ENCODE measurements around the gene RAB11FIP4.

Gene RAB11FIP4

DNA sequence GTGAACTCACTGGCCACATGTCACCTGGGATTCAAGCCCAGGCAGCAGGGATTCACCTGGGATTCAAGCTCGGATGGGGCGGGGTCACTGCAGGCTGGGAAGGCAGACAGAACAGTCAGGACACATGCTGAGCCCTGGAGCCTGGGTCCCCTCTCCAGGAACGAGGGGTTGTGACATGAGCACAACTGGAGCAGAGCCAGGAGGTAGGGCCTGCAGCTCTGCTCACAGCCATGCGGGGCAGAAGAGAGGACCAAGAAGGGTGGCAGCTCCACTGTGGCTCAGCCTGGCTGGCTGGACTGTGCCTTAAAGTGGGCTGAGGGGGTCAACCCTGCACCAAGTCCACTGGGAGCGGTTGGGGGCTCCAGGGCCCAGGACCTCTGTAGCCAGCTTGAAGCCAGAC lies 150.1 kb downstream of the RAB11FIP4 start:
- Mint-ChIP-seq H3K27me3 (no peaks in the 10 kb centered on the region), H3K27ac (ENCODE audit: low read depth) (no peak overlapping the region), H3K4me1 (no peaks in the 10 kb centered on the region), H3K4me3 (no peak overlapping the region), H3K9me3 (no peaks in the 10 kb centered on the region), H3K36me3 (ENCODE audit: insufficient read depth) (peaks cover under 1% of the 10 kb centered on the region)
- DNase-seq (ENCODE audit: low spot score in 2 of 2) (no peak), ATAC-seq (replicated peaks; ENCODE audit: extremely low read depth, poor library complexity, severe bottlenecking) (no peak)

DNA sequence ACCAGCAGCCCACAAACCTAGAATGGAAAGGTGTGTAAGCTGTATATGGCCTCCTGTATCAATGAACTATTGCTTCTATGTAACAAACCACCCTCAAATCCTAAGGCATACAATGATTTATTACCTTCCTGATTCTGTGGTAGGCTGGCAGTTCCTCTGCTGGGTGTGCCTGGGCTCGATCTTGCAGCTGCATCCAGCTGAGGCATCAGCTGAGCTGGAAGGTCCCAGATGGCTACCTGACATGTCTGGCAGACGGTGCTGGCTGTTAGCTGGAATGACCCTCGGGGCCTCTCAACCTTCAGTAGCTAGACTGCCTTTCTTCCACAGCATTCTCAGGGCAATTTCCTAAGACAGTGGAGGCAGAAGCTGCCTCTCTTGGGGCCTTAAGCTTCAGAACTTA lies 152.7 kb downstream of the RAB11FIP4 start:
- Mint-ChIP-seq H3K27me3 (no peaks in the 10 kb centered on the region), H3K4me3 (no peak overlapping the region), H3K36me3 (ENCODE audit: insufficient read depth) (peaks cover 6% of the 10 kb centered on the region), H3K4me1 (peaks cover 5% of the 10 kb centered on the region), H3K9me3 (no peaks in the 10 kb centered on the region), H3K27ac (ENCODE audit: low read depth) (no peak overlapping the region)
- DNase-seq (ENCODE audit: low spot score in 2 of 2) (no peak), ATAC-seq (replicated peaks; ENCODE audit: extremely low read depth, poor library complexity, severe bottlenecking) (no peak)

DNA sequence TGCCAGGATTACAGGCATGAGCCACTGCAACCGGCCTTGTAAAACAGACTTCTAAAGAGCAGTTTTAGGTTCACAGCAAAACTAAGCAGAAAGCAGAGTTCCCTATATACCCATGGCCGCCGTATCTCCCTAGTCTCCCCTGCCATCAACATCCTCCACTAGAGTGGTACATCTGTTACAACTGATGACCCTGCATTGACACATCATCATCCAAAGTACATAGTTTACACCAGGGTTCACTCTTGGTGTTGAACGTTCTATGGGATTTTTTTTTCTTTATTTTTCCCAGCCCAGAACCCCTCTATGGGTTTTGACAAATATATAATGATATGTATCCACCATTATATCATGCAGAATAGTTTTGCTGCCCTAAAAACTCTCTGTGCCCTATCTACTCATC lies 155.2 kb downstream of the RAB11FIP4 start:
- no peaks in the 10 kb centered on the region for H3K27me3 Mint-ChIP-seq
- H3K36me3 Mint-ChIP-seq (ENCODE audit: insufficient read depth), result peaks cover 23% of the 10 kb centered on the region
- H3K27ac Mint-ChIP-seq (ENCODE audit: low read depth), result no peak overlapping the region
- no peak overlapping the region for H3K4me3 Mint-ChIP-seq
- DNase-seq (ENCODE audit: low spot score in 2 of 2) (no peak), ATAC-seq (replicated peaks; ENCODE audit: extremely low read depth, poor library complexity, severe bottlenecking) (no peak)
- no peaks in the 10 kb centered on the region for H3K9me3 Mint-ChIP-seq
- H3K4me1 Mint-ChIP-seq, result peaks cover 15% of the 10 kb centered on the region

DNA sequence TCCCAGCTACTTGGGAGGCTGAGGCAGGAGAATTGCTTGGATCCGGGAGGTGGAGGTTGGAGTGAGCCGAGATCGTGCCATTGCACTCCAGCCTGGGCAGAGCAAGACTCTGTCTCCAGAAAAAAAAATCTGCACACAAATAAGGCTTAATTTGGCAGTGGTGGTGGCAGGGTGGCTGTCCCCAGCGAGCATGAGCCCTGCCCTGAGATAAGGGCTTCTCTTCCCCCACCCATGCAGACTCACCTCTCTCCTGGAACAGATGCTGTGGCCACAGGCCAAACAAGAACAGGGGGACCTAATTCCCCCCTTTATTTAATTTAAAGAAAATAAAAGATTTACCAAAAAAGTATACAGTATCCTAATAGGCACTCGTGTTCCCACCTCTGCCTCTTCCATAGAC lies 157.2 kb downstream of the RAB11FIP4 start:
- peaks cover 15% of the 10 kb centered on the region for H3K4me1 Mint-ChIP-seq
- H3K36me3 Mint-ChIP-seq (ENCODE audit: insufficient read depth), result peaks cover 25% of the 10 kb centered on the region
- ATAC-seq (replicated peaks; ENCODE audit: extremely low read depth, poor library complexity, severe bottlenecking) (no peak), DNase-seq (ENCODE audit: low spot score in 2 of 2) (no peak)
- peak overlapping the region; percentile 94 for H3K27ac Mint-ChIP-seq (ENCODE audit: low read depth)
- H3K9me3 Mint-ChIP-seq, result no peaks in the 10 kb centered on the region
- peak overlapping the region; percentile 74 for H3K4me3 Mint-ChIP-seq
- H3K27me3 Mint-ChIP-seq, result no peaks in the 10 kb centered on the region

DNA sequence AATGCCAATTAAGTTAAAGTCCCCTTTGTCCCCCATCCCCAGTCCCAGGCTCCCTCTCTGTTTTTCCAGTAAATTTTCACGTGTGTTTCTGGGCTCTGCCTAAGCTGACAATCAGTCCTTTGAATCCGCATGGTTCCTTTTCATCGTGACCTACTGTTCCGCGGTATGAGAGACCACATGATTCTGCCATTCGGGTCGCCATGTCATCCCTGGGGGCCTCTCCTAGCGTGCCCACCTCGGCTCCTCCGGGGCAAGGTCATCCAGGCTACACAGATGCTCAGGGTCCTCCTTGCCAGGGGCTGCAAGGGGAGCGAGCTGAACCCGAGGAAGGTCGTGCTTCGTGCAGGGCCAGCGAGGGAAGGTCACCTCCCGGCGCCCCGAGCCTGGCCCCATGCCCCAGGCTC lies 157.6 kb downstream of the RAB11FIP4 start:
- Mint-ChIP-seq H3K4me3 (peak overlapping the region; percentile 74), H3K36me3 (ENCODE audit: insufficient read depth) (peaks cover 25% of the 10 kb centered on the region), H3K27ac (ENCODE audit: low read depth) (peak overlapping the region; percentile 94), H3K27me3 (no peaks in the 10 kb centered on the region), H3K9me3 (no peaks in the 10 kb centered on the region), H3K4me1 (peaks cover 15% of the 10 kb centered on the region)
- DNase-seq (ENCODE audit: low spot score in 2 of 2) (no peak), ATAC-seq (replicated peaks; ENCODE audit: extremely low read depth, poor library complexity, severe bottlenecking) (peak; percentile 4)

DNA sequence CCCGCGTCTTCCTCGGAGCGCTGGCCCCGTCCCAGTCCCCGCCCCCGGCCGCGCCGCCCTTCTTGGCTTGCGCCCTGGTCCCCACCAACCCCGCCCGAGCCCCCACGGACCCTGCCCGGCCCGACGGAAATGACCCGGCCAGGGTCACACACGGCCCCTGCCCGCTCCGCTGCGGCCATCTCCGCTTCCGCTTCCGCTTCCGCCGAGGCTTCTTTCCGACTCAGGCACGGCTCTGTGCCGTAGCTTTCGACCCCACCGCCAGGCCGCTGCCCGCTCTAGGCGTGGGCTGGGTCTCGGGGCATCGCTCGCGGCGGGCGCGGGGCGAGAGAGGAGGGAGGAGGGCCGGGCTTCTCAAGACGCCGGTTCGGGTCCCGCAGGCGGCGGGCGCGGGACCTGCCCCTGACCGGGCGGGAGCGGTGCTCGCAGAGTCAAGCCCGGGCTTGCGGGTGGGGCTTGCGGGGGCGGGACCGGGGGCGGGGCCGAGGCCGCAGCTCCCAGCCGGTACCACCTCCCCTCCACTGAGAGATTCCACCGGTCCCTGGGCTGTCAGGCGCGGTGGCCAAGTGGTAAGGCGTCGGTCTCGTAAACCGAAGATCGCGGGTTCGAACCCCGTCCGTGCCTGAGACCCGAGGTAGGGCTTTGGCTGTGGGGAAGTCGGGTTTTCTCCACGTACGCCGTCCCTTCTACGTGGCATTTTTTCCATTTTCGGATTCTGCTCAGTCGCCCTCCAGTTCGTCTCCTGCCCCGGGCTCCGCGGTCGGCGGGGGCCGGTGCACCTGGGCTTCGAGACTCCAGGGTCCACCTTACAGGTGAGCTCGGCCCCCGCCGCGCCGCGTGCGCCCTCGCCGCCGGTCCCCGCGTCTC lies 158.3 kb downstream of the RAB11FIP4 start:
- peak; percentile 77 to 81 for DNase-seq (ENCODE audit: low spot score in 2 of 2)
- H3K27me3 Mint-ChIP-seq, result no peaks in the 10 kb centered on the region

DNA sequence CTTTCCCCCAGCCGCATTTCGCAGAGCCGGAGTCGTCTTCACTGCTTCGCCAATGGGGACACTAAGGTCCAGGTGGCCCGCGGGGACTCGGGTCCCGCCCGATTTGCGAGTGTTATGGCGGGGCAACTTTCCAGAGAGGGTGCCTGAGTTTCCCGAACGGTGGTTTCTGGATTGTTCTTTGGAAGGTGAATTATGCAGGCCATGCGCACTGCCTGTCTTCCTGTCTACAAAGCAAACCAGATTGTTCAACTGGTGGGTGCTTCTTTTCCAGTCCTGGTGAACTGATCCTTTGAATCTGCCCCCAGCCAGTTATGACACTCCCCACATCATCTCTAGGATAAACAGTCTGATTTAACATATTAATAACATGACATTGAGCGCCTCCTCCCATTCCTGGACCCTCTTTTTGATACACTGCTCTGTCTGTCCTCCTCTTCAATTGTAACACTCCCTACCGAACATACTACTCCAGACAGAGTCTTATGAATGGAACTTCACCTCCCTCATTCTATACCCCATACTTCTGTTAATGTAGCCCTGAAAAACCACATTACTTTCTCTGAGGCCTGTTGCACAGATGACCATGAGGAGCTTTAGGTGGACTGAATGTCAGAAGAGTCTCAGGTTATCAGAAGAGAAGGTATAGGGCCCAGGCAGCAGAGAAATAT lies 159.0 kb downstream of the RAB11FIP4 start:
- Mint-ChIP-seq H3K4me1 (peaks cover 15% of the 10 kb centered on the region), H3K9me3 (no peaks in the 10 kb centered on the region)
- no peak for ATAC-seq (replicated peaks; ENCODE audit: extremely low read depth, poor library complexity, severe bottlenecking)

More for the DNA sequence above, 158.3 kb downstream of the RAB11FIP4 start:
- no peaks in the 10 kb centered on the region for H3K9me3 Mint-ChIP-seq
- H3K4me3 Mint-ChIP-seq, result peak overlapping the region; percentile 74
- peaks cover 25% of the 10 kb centered on the region for H3K36me3 Mint-ChIP-seq (ENCODE audit: insufficient read depth)
- peak; percentile 86 for ATAC-seq (replicated peaks; ENCODE audit: extremely low read depth, poor library complexity, severe bottlenecking)
- peak overlapping the region; percentile 94 for H3K27ac Mint-ChIP-seq (ENCODE audit: low read depth)
- peaks cover 15% of the 10 kb centered on the region for H3K4me1 Mint-ChIP-seq

DNA sequence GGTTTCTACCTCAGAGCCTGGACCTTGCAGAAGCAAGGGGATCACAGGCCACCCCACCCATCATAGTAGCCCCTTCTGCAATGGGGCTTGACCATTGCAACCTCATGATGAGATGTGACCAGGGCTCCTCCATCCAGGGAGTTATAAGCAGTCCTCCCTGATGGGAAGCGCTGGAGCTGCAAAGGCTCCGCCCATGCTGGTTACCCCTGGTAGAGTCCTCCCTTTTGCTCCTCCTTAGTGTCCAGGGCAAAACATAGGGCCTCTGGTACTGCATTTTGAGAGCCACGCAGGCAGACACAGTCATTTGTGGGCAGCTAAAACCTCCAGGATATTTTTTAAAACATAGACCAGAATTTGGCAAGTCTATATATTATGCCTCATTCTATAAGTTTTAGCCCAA lies 161.1 kb downstream of the RAB11FIP4 start:
- ATAC-seq (replicated peaks; ENCODE audit: extremely low read depth, poor library complexity, severe bottlenecking) (no peak), DNase-seq (ENCODE audit: low spot score in 2 of 2) (no peak)
- Mint-ChIP-seq H3K36me3 (ENCODE audit: insufficient read depth) (peaks cover 23% of the 10 kb centered on the region), H3K27me3 (no peaks in the 10 kb centered on the region), H3K27ac (ENCODE audit: low read depth) (no peak overlapping the region), H3K9me3 (no peaks in the 10 kb centered on the region), H3K4me3 (no peak overlapping the region), H3K4me1 (peaks cover 15% of the 10 kb centered on the region)

More for the DNA sequence above, 159.0 kb downstream of the RAB11FIP4 start:
- H3K27me3 Mint-ChIP-seq, result no peaks in the 10 kb centered on the region
- H3K27ac Mint-ChIP-seq (ENCODE audit: low read depth), result peak overlapping the region; percentile 94
- H3K4me3 Mint-ChIP-seq, result peak overlapping the region; percentile 74
- H3K36me3 Mint-ChIP-seq (ENCODE audit: insufficient read depth), result peaks cover 25% of the 10 kb centered on the region
- DNase-seq (ENCODE audit: low spot score in 2 of 2), result no peak

DNA sequence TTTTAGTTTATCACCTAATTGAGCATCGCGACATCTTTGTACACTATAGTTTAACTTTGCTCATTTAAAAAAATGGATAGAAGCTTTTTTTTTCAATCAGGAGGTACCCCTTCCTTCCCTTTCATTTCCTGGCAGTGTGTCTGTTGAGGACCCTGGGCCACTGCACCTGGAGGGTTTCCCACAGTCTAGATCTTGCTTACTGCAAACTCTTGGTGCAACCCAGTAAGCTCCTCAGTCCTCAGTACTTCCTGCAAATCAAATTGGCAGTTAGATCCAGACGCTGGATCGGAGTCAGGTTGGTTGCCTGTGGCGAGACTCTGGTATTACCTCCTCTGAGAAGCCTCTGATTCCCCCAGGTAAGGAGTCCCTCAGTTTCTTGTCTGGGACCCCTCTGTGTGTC lies 162.0 kb downstream of the RAB11FIP4 start:
- H3K9me3 Mint-ChIP-seq, result no peaks in the 10 kb centered on the region
- H3K36me3 Mint-ChIP-seq (ENCODE audit: insufficient read depth), result peaks cover 23% of the 10 kb centered on the region
- peaks cover 15% of the 10 kb centered on the region for H3K4me1 Mint-ChIP-seq
- H3K27ac Mint-ChIP-seq (ENCODE audit: low read depth), result no peak overlapping the region
- no peak overlapping the region for H3K4me3 Mint-ChIP-seq
- no peak for DNase-seq (ENCODE audit: low spot score in 2 of 2)
- no peak for ATAC-seq (replicated peaks; ENCODE audit: extremely low read depth, poor library complexity, severe bottlenecking)
- H3K27me3 Mint-ChIP-seq, result no peaks in the 10 kb centered on the region

DNA sequence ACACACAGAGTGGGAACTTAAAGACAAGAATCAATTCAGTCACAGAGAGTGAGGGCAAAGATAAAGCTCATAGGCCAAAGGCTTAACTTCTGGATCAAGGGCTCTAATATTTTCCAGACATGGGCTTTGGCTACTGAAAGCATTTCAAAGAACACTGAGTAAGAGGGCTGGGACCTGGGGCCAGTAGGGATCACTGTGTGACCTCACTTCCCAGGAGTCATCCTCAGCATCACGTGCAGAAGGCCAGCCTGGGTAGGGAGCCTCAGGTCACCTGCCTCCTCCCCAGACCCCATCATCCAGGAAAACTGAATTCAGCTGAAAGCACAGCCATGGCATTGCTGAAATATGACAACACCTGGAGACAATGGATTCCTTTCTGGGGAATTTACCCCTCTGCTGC lies 163.5 kb downstream of the RAB11FIP4 start:
- no peak for ATAC-seq (replicated peaks; ENCODE audit: extremely low read depth, poor library complexity, severe bottlenecking)
- Mint-ChIP-seq H3K4me3 (no peak overlapping the region), H3K9me3 (no peaks in the 10 kb centered on the region), H3K4me1 (peaks cover 9% of the 10 kb centered on the region), H3K36me3 (ENCODE audit: insufficient read depth) (peaks cover 12% of the 10 kb centered on the region), H3K27me3 (no peaks in the 10 kb centered on the region), H3K27ac (ENCODE audit: low read depth) (no peak overlapping the region)
- no peak for DNase-seq (ENCODE audit: low spot score in 2 of 2)

DNA sequence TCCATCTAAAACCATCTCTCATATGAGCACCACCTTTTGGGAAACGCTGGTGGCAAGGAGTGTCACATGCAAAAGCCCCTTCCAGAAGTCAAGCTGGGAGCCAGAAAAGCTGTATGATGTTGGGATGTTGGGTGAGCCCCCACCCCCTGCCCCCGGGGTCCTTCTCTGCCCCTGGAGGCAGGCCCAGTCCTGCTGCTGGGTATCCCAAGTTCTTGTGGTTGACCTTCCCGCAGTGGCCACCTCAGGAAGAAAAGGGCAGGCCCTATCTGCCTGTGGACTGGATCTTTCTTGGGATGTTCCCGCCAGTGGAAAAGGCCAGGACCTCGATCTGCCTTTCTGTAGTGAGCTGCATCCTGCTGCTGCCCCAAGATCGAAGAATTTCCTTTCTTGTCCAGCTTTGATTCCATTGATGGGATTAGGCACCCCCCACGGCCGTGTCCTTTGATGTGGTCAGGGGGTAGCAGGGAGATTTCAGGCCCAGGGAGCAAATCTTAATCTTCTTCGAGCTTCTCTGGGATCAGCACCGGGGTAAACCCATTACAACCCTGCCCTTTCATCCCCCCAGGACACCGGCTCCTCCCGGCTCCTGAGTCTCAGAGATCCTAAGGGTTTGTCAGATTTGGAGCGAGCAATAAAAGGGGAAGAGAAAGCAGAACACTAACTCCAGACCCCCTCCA lies 165.6 kb downstream of the RAB11FIP4 start:
- Mint-ChIP-seq H3K36me3 (ENCODE audit: insufficient read depth) (peaks cover 1% of the 10 kb centered on the region), H3K27ac (ENCODE audit: low read depth) (no peak overlapping the region), H3K4me1 (no peaks in the 10 kb centered on the region), H3K4me3 (peak overlapping the region; percentile 71), H3K9me3 (no peaks in the 10 kb centered on the region), H3K27me3 (peaks cover 15% of the 10 kb centered on the region)
- no peak for ATAC-seq (replicated peaks; ENCODE audit: extremely low read depth, poor library complexity, severe bottlenecking)
- no peak for DNase-seq (ENCODE audit: low spot score in 2 of 2)

DNA sequence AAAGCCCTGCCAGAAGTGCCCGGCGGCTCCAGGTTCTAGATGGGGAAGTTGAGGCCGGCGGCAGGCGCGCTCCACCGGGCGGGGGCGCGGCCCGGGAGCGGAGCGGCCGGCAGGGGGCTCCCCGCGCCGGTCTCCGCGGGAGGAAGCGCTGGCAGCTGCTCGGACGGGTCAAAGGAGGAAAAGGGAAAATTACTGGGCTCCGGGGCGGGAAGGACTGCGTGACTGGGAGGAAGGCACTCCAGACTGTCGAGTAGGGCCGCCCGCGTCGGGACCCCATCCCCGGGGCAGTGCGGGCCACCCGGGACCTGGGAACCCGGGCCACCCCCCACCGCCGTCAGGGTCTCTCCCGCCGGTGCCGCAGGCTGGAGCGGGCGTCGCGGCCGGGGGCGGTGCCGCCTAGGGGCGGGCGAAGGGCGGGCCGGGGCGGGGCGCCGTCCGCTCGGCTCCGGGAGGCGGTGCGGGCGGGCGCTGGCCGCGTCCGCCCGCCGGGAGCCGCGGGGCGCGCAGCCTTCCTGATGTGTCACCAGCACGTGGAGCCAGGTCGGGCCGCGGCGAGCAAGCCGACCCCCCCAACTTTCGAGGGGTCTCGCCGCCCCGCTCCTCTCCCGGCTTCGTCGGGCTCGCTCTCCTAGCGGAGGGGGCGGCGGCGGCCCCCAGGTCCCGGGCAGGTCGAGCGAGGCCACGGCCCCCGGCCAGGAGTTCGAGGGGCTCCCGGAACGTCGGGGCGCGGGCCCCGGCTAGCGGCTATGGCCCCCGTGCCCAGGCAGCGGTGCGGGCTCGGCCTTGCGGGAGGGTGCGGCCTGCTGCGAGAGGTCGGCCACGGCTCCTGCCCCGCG lies 167.5 kb downstream of the RAB11FIP4 start:
- Mint-ChIP-seq H3K4me3 (peak overlapping the region; percentile 71), H3K9me3 (no peaks in the 10 kb centered on the region), H3K36me3 (ENCODE audit: insufficient read depth) (no peaks in the 10 kb centered on the region), H3K4me1 (no peaks in the 10 kb centered on the region), H3K27ac (ENCODE audit: low read depth) (no peak overlapping the region), H3K27me3 (peaks cover 16% of the 10 kb centered on the region)
- no peak for DNase-seq (ENCODE audit: low spot score in 2 of 2)
- ATAC-seq (replicated peaks; ENCODE audit: extremely low read depth, poor library complexity, severe bottlenecking), result peak; percentile 85
